Small intestine (tissue), 7 donors: ENCODE data around the gene SNRNP27. TPM values are rescaled to one million over a fixed set of nuclear protein-coding genes. Genes with fewer than 3 reads are reported as not detected.

Experiments
- DNase-seq, 2 donors: peaks; one replicate each; pipeline versions ENCODE4 v3.0.0 to v3.0.0-alpha.2; 2013
- FAIRE-seq: peaks from 2 replicates; lab custom pipeline; 2012; peaks lifted over from hg19 to GRCh38; lab: Jason Lieb, UNC
- H3K27ac ChIP-seq, 3 donors: one replicate each; pipeline ENCODE4 v1.5.1; 2013; ENCODE audit warnings: low read length in 2 of 3, mild to moderate bottlenecking in 2 of 3, control low read depth in 1 of 3, inconsistent platforms in 1 of 3, low read depth in 1 of 3, moderate library complexity in 1 of 3
- H3K27me3 ChIP-seq, 3 donors: one replicate each; pipeline ENCODE4 v1.6.1; 2013; ENCODE audit warnings: low read length in 3 of 3, inconsistent platforms in 1 of 3; ENCODE audit not compliant: control insufficient read depth in 3 of 3, insufficient read depth in 3 of 3
- H3K36me3 ChIP-seq, 3 donors: one replicate each; pipeline ENCODE4 v1.6.1; 2013; ENCODE audit warnings: low read length in 3 of 3, inconsistent platforms in 1 of 3, low read depth in 1 of 3, mild to moderate bottlenecking in 1 of 3, moderate library complexity in 1 of 3; ENCODE audit not compliant: control insufficient read depth in 3 of 3, insufficient read depth in 2 of 3
- H3K4me1 ChIP-seq, 3 donors: one replicate each; pipeline ENCODE4 v1.6.1; 2013; ENCODE audit warnings: low read length in 2 of 3, inconsistent platforms in 1 of 3, low read depth in 1 of 3, mild to moderate bottlenecking in 1 of 3, moderate library complexity in 1 of 3; ENCODE audit not compliant: control insufficient read depth in 3 of 3, insufficient read depth in 2 of 3
- H3K4me3 ChIP-seq, 3 donors: one replicate each; pipeline ENCODE4 v1.5.1; 2013; ENCODE audit warnings: low read length in 3 of 3, control low read depth in 1 of 3, inconsistent platforms in 1 of 3, low read depth in 1 of 3, mild to moderate bottlenecking in 1 of 3, moderate library complexity in 1 of 3
- H3K9me3 ChIP-seq, 2 donors: one replicate each; pipeline ENCODE4 v1.6.1; 2013; ENCODE audit warnings: low read depth in 1 of 2, low read length in 1 of 2; ENCODE audit not compliant: control insufficient read depth in 2 of 2, insufficient read depth in 1 of 2
- WGBS, 3 donors: extraction: QIAGEN DNeasy Blood & Tissue Kit; methylation state at CpG; one replicate each; pipeline ENCODE4 v1.1.7; 2013; 5-methylcytosine and 5-hydroxymethylcytosine counted together
- polyA plus RNA-seq, 4 donors: library from polyadenylated mRNA; stranded (reverse) in 3 of 4; unstranded in 1 of 4; fragments of 200-250 nt in 3 of 4; fragments of 120-200 nt in 1 of 4; gene quantifications; one replicate each; pipeline versions ENCODE4 v1.2.1 to v1.2.3, GENCODE V29; 2013
- donor health status: healthy with polysubstance abuse.
- donor health status: control.
- donor health status: control.
- donor health status: Bipolar disorder and iron deficiency.
- donor health status: healthy.

Gene SNRNP27
- polyA plus RNA-seq, 4 donors = 39.8 to 46.2 (median 41.2) TPM

- Histone ChIP-seq H3K36me3 (peaks cover 16 to 54% (median 42%) of the 10 kb centered on the region in 3 donors), H3K4me1 (peaks cover 6 to 40% (median 6%) of the 10 kb centered on the region in 3 donors), H3K27ac (peak overlapping the region in 1 of 3 donors; percentile 49), H3K27me3 (no peaks in the 10 kb centered on the region), H3K4me3 (no peak overlapping the region), H3K9me3 (no peaks in the 10 kb centered on the region)
- DNase-seq (no peak), FAIRE-seq (no peak)
- 84 to 95% (median 93%) methylated on average over 11 of the region's 11 CpGs for WGBS, 3 donors
Measured at GRCh38 chr2:69936906-69937305, 43.1 kb downstream of the SNRNP27 start.

- Histone ChIP-seq H3K9me3 (no peaks in the 10 kb centered on the region), H3K27me3 (no peaks in the 10 kb centered on the region), H3K36me3 (peaks cover 18 to 48% (median 43%) of the 10 kb centered on the region in 3 donors), H3K4me3 (no peak overlapping the region), H3K4me1 (peaks cover 5 to 36% (median 6%) of the 10 kb centered on the region in 3 donors), H3K27ac (no peak overlapping the region)
- FAIRE-seq (no peak), DNase-seq (no peak)
- WGBS, 3 donors = 94 to 96% (median 95%) methylated on average over 14 of the region's 14 CpGs
Measured at GRCh38 chr2:69937968-69938367, 44.2 kb downstream of the SNRNP27 start.

- no peak overlapping the region for H3K4me3 ChIP-seq
- H3K27ac ChIP-seq = peak overlapping the region in 1 of 3 donors; percentile 34
- no peaks in the 10 kb centered on the region for H3K27me3 ChIP-seq
- WGBS, 3 donors = 17 to 69% (median 52%) methylated on average over 14 of the region's 14 CpGs
- H3K36me3 ChIP-seq = peaks cover 22 to 57% (median 48%) of the 10 kb centered on the region in 3 donors
- H3K4me1 ChIP-seq = peaks cover 2 to 19% (median 5%) of the 10 kb centered on the region in 3 donors
- FAIRE-seq (no peak), DNase-seq (peak; percentile 70 to 76)
- no peaks in the 10 kb centered on the region for H3K9me3 ChIP-seq
Measured at GRCh38 chr2:69939722-69940121, 46.0 kb downstream of the SNRNP27 start.

- DNase-seq = no peak
- Histone ChIP-seq H3K4me1 (peaks cover 2 to 12% (median 3%) of the 10 kb centered on the region in 3 donors), H3K27me3 (no peaks in the 10 kb centered on the region), H3K36me3 (peaks cover 22 to 52% (median 42%) of the 10 kb centered on the region in 3 donors), H3K4me3 (no peak overlapping the region), H3K27ac (no peak overlapping the region), H3K9me3 (no peaks in the 10 kb centered on the region)
- 93 to 98% (median 94%) methylated on average over 8 of the region's 8 CpGs for WGBS, 3 donors
- no peak for FAIRE-seq
Measured at GRCh38 chr2:69940691-69941090, 46.9 kb downstream of the SNRNP27 start.

GRCh38 chr2:69943000-69943842 is 49.5 kb downstream of the SNRNP27 start:
- H3K4me1 ChIP-seq = peaks cover 0 to 12% (median 2%) of the 10 kb centered on the region in 3 donors
- H3K27ac ChIP-seq = no peak overlapping the region
- DNase-seq = no peak
- no peaks in the 10 kb centered on the region for H3K27me3 ChIP-seq
- no peak overlapping the region for H3K4me3 ChIP-seq
- H3K9me3 ChIP-seq = no peaks in the 10 kb centered on the region
- WGBS, 3 donors = 81 to 88% (median 85%) methylated on average over 11 of the region's 11 CpGs
- H3K36me3 ChIP-seq = peaks cover 9 to 29% (median 23%) of the 10 kb centered on the region in 3 donors
- no peak for FAIRE-seq

GRCh38 chr2:69943843-69944525 is 50.2 kb downstream of the SNRNP27 start:
- Histone ChIP-seq H3K9me3 (no peaks in the 10 kb centered on the region), H3K27ac (no peak overlapping the region), H3K4me1 (peaks cover 0 to 12% (median 2%) of the 10 kb centered on the region in 3 donors), H3K36me3 (peaks cover 9 to 23% (median 19%) of the 10 kb centered on the region in 3 donors), H3K4me3 (no peak overlapping the region), H3K27me3 (peaks cover 0 to 4% (median 0%) of the 10 kb centered on the region in 3 donors)
- DNase-seq = no peak
- 84 to 90% (median 85%) methylated on average over 9 of the region's 9 CpGs for WGBS, 3 donors
- no peak for FAIRE-seq

- Histone ChIP-seq H3K36me3 (peaks cover 9 to 20% (median 19%) of the 10 kb centered on the region in 3 donors), H3K27me3 (peaks cover 0 to 7% (median 0%) of the 10 kb centered on the region in 3 donors), H3K4me3 (no peak overlapping the region), H3K27ac (no peak overlapping the region), H3K9me3 (no peaks in the 10 kb centered on the region), H3K4me1 (peaks cover 0 to 9% (median 2%) of the 10 kb centered on the region in 3 donors)
- FAIRE-seq = no peak
- DNase-seq = no peak
- WGBS, 3 donors = 95 to 97% (median 95%) methylated on average over 7 of the region's 7 CpGs
Measured at GRCh38 chr2:69944756-69945155, 51.0 kb downstream of the SNRNP27 start.

- H3K4me1 ChIP-seq = peaks cover 0 to 3% (median 0%) of the 10 kb centered on the region in 3 donors
- H3K27ac ChIP-seq = no peak overlapping the region
- no peak overlapping the region for H3K4me3 ChIP-seq
- H3K27me3 ChIP-seq = peaks cover 0 to 7% (median 0%) of the 10 kb centered on the region in 3 donors
- WGBS, 3 donors = 84 to 97% (median 93%) methylated on average over 8 of the region's 8 CpGs
- no peaks in the 10 kb centered on the region for H3K9me3 ChIP-seq
- H3K36me3 ChIP-seq = peaks cover 9 to 17% (median 17%) of the 10 kb centered on the region in 3 donors
- FAIRE-seq (no peak), DNase-seq (no peak)
Measured at GRCh38 chr2:69945441-69945840, 51.7 kb downstream of the SNRNP27 start.
